Karpas-422 (cell line): Measurements from ENCODE around the gene SESN2. TPM values are rescaled to one million over a fixed set of nuclear protein-coding genes. Genes with fewer than 3 reads are reported as not detected.
A peak's percentile ranks its signal among the peaks of the same experiment; 100 is the strongest.

Experiments used
- DNase-seq: peaks from one replicate; pipeline ENCODE4 v3.0.0-alpha.2; 2015
- H2AFZ ChIP-seq: fragments of 200-600 bp; sonication (generic); 2 replicates; pipeline ENCODE4 v1.6.1; 2014; ENCODE audit warnings: antibody characterized with exemption, low read length, mixed read lengths
- H3K27ac ChIP-seq: fragments of 200-600 bp; sonication (generic); 2 replicates; pipeline ENCODE4 v1.5.1; 2014; ENCODE audit warnings: mild to moderate bottlenecking, low read length, moderate library complexity
- H3K27me3 ChIP-seq: fragments of 200-600 bp; sonication (generic); 2 replicates; pipeline ENCODE4 v1.6.1; 2014; ENCODE audit warnings: low read length, mixed read lengths
- H3K36me3 ChIP-seq: fragments of 200-600 bp; sonication (generic); 2 replicates; pipeline ENCODE4 v1.6.1; 2014; ENCODE audit warnings: low read length, mixed read lengths; ENCODE audit not compliant: insufficient read depth
- H3K4me1 ChIP-seq: fragments of 200-600 bp; sonication (generic); 2 replicates; pipeline ENCODE4 v1.6.1; 2014; ENCODE audit warnings: mild to moderate bottlenecking, low read length, mixed read lengths
- H3K4me2 ChIP-seq: fragments of 200-600 bp; sonication (generic); 2 replicates; pipeline ENCODE4 v1.6.1; 2014; ENCODE audit warnings: low read length, low read depth, mild to moderate bottlenecking; ENCODE audit not compliant: poor library complexity, severe bottlenecking
- H3K4me3 ChIP-seq: fragments of 200-600 bp; sonication (generic); 2 replicates; pipeline ENCODE4 v1.5.1; 2014; ENCODE audit warnings: mild to moderate bottlenecking, antibody characterized with exemption, low read length, mixed read lengths
- H3K79me2 ChIP-seq: fragments of 200-600 bp; sonication (generic); 2 replicates; pipeline ENCODE4 v1.6.1; 2014; ENCODE audit warnings: mild to moderate bottlenecking, low read length, mixed read lengths
- H3K9ac ChIP-seq: fragments of 200-600 bp; sonication (generic); 2 replicates; pipeline ENCODE4 v1.6.0; 2014; ENCODE audit warnings: low read length
- H3K9me2 ChIP-seq: fragments of 200-600 bp; sonication (generic), shearing (Covaris generic); replicated peaks from 2 replicates; pipeline ENCODE4 v1.6.0; 2014; ENCODE audit warnings: mild to moderate bottlenecking, low read length, moderate library complexity; ENCODE audit not compliant: insufficient read depth
- H3K9me3 ChIP-seq: fragments of 300-700, 200-600 bp; sonication (generic); 2 replicates; pipeline ENCODE4 v1.6.1; 2014; ENCODE audit warnings: low read length, mixed read lengths
- H4K20me1 ChIP-seq: fragments of 200-600 bp; sonication (generic); 2 replicates; pipeline ENCODE4 v1.6.1; 2014; ENCODE audit warnings: mild to moderate bottlenecking, antibody characterized with exemption, low read length, low read depth; ENCODE audit not compliant: insufficient read depth
- total RNA-seq: library from RNA; depleted of rRNA; stranded (reverse); fragments of >200 nt; shearing (Covaris generic); gene quantifications from 2 replicates; pipeline ENCODE4 v1.2.3, GENCODE V29; 2014; ENCODE audit warnings: low replicate concordance

The SESN2 gene
- total RNA-seq, 1 experiment from 2014 or later = 35.1 TPM

- Histone ChIP-seq H3K4me2 (peak overlapping the region; percentile 78), H3K27me3 (no peaks in the 10 kb centered on the region), H3K36me3 (peaks cover 5% of the 10 kb centered on the region; the same call in 1 of the 2 replicates), H4K20me1 (no peaks in the 10 kb centered on the region), H3K27ac (peak overlapping the region; percentile 88), H3K9me3 (no peaks in the 10 kb centered on the region), H3K4me3 (peak overlapping the region; percentile 72), H3K4me1 (peaks cover 52% of the 10 kb centered on the region), H3K9ac (peak overlapping the region; percentile 76), H3K79me2 (peaks cover 22% of the 10 kb centered on the region), H3K9me2 (no peaks in the 10 kb centered on the region), H2AFZ (no peak overlapping the region)
- peak; percentile 83 for DNase-seq
These were observed 12.9 kb upstream of the SESN2 start for GRCh38 chr1:28246427-28246832.

- H4K20me1 ChIP-seq = no peaks in the 10 kb centered on the region
- H3K36me3 ChIP-seq = peaks cover 5% of the 10 kb centered on the region; the same call in 1 of the 2 replicates
- peaks cover 22% of the 10 kb centered on the region for H3K79me2 ChIP-seq
- H3K4me2 ChIP-seq = peak overlapping the region; percentile 74
- H3K9ac ChIP-seq = peak overlapping the region; percentile 65
- peak overlapping the region; percentile 55 for H3K4me3 ChIP-seq
- no peaks in the 10 kb centered on the region for H3K9me3 ChIP-seq
- no peaks in the 10 kb centered on the region for H3K27me3 ChIP-seq
- no peaks in the 10 kb centered on the region for H3K9me2 ChIP-seq
- H3K27ac ChIP-seq = peak overlapping the region; percentile 88
- peak; percentile 65 for DNase-seq
- H2AFZ ChIP-seq = peak overlapping the region; percentile 89
- peaks cover 52% of the 10 kb centered on the region for H3K4me1 ChIP-seq
These were observed 11.6 kb upstream of the SESN2 start for GRCh38 chr1:28247612-28248272.

GRCh38 chr1:28248273-28249012 is 10.9 kb upstream of the SESN2 start:
- peaks cover 5% of the 10 kb centered on the region; the same call in 1 of the 2 replicates for H3K36me3 ChIP-seq
- peaks cover 22% of the 10 kb centered on the region for H3K79me2 ChIP-seq

GRCh38 chr1:28249013-28249865 is 10.1 kb upstream of the SESN2 start:
- no peaks in the 10 kb centered on the region for H3K27me3 ChIP-seq
- H4K20me1 ChIP-seq = no peaks in the 10 kb centered on the region
- H3K9me2 ChIP-seq = no peaks in the 10 kb centered on the region
- peaks cover 46% of the 10 kb centered on the region for H3K4me1 ChIP-seq
- DNase-seq = peak; percentile 62
- H3K27ac ChIP-seq = peak overlapping the region; percentile 71
- H3K9ac ChIP-seq = peak overlapping the region; percentile 52
- H3K9me3 ChIP-seq = no peaks in the 10 kb centered on the region
- peak overlapping the region; percentile 74 for H3K4me2 ChIP-seq
- peak overlapping the region; percentile 46; the same call in 1 of the 2 replicates for H2AFZ ChIP-seq
- H3K4me3 ChIP-seq = peak overlapping the region; percentile 41; the same call in 1 of the 2 replicates
- H3K36me3 ChIP-seq = no peaks in the 10 kb centered on the region
- peaks cover 17% of the 10 kb centered on the region for H3K79me2 ChIP-seq

More at GRCh38 chr1:28248273-28249012, 10.9 kb upstream of the SESN2 start:
- peak overlapping the region; percentile 55; the same call in 1 of the 2 replicates for H3K4me3 ChIP-seq
- peak overlapping the region; percentile 88 for H3K27ac ChIP-seq
- peak overlapping the region; percentile 65 for H3K9ac ChIP-seq
- DNase-seq = peak; percentile 94
- no peaks in the 10 kb centered on the region for H3K9me3 ChIP-seq
- H4K20me1 ChIP-seq = no peaks in the 10 kb centered on the region
- peak overlapping the region; percentile 89 for H2AFZ ChIP-seq
- peaks cover 52% of the 10 kb centered on the region for H3K4me1 ChIP-seq
- no peaks in the 10 kb centered on the region for H3K9me2 ChIP-seq
- peak overlapping the region; percentile 74 for H3K4me2 ChIP-seq
- H3K27me3 ChIP-seq = no peaks in the 10 kb centered on the region

- no peak for DNase-seq
- no peaks in the 10 kb centered on the region for H4K20me1 ChIP-seq
- peaks cover 40% of the 10 kb centered on the region for H3K4me1 ChIP-seq
- H3K36me3 ChIP-seq = no peaks in the 10 kb centered on the region
- peak overlapping the region; percentile 74 for H3K4me2 ChIP-seq
- H3K9me3 ChIP-seq = no peaks in the 10 kb centered on the region
- H3K27me3 ChIP-seq = no peaks in the 10 kb centered on the region
- H3K27ac ChIP-seq = peak overlapping the region; percentile 71; the same call in 1 of the 2 replicates
- no peak overlapping the region for H2AFZ ChIP-seq
- H3K79me2 ChIP-seq = peaks cover 11% of the 10 kb centered on the region
- peak overlapping the region; percentile 41; the same call in 1 of the 2 replicates for H3K9ac ChIP-seq
- H3K4me3 ChIP-seq = no peak overlapping the region
- no peaks in the 10 kb centered on the region for H3K9me2 ChIP-seq
These were observed 9.4 kb upstream of the SESN2 start for GRCh38 chr1:28249866-28250295.

GRCh38 chr1:28256197-28256827 is 3.0 kb upstream of the SESN2 start:
- Histone ChIP-seq H3K4me1 (peaks cover 22% of the 10 kb centered on the region), H3K27ac (no peak overlapping the region), H2AFZ (no peak overlapping the region), H3K9me3 (no peaks in the 10 kb centered on the region), H3K4me2 (no peak overlapping the region), H3K79me2 (peaks cover 17% of the 10 kb centered on the region), H4K20me1 (peaks cover 12% of the 10 kb centered on the region), H3K4me3 (no peak overlapping the region), H3K27me3 (no peaks in the 10 kb centered on the region), H3K9me2 (no peaks in the 10 kb centered on the region), H3K36me3 (no peaks in the 10 kb centered on the region), H3K9ac (no peak overlapping the region)
- no peak for DNase-seq

- no peaks in the 10 kb centered on the region for H3K36me3 ChIP-seq
- DNase-seq = no peak
- peaks cover 26% of the 10 kb centered on the region for H3K79me2 ChIP-seq
- no peak overlapping the region for H3K4me2 ChIP-seq
- H3K9me2 ChIP-seq = no peaks in the 10 kb centered on the region
- H4K20me1 ChIP-seq = peaks cover 12% of the 10 kb centered on the region
- H3K9me3 ChIP-seq = no peaks in the 10 kb centered on the region
- no peak overlapping the region for H3K4me3 ChIP-seq
- H3K27ac ChIP-seq = no peak overlapping the region
- H3K27me3 ChIP-seq = no peaks in the 10 kb centered on the region
- H2AFZ ChIP-seq = no peak overlapping the region
- no peak overlapping the region for H3K9ac ChIP-seq
- peaks cover 25% of the 10 kb centered on the region for H3K4me1 ChIP-seq
These were observed 1.6 kb upstream of the SESN2 start for GRCh38 chr1:28257736-28258135.
